ENCODE data around the gene PRM2.

PRM2 gene

DNA sequence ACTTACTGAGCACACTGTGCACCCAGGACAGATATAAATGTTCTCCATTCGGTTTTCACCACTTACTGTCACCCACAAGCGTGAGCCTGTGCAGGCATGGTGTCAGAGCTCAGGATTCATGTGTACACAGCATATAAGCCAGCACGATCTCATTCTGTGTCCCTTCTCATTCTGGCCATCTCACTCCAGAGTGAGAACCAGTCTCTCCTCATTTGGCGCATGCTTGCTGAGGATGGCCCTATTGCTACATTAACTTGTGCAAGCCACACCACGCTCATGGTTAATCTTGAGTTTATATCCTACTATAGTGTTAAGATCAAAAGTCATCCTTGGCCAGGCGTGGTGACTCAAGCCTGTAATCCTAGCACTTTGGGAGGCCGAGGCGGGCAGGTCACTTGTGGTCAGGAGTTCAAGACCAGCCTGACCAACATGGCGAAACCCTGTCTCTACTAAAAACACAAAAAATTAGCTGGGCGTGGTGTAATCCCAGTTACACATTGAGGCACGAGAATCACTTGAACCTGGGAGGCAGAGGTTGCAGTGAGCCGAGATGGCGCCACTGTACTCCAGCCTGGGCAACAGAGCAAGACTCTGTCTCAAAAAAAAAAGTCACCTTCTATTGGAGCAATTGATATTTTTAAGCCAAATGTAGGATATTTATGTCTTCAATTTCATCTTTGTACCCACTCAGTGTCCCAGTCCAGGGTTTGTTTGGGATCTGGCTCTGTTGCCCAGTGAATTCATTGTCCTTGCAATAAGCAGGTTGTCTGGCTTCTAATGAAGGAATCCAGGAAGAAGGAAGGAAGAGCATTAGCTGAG, 41.2 kb downstream of the PRM2 start:
- H3K4me3 ChIP-seq (ENCODE audit: low read length), result no peak overlapping the region
- TF ChIP-seq, protein P1, sequence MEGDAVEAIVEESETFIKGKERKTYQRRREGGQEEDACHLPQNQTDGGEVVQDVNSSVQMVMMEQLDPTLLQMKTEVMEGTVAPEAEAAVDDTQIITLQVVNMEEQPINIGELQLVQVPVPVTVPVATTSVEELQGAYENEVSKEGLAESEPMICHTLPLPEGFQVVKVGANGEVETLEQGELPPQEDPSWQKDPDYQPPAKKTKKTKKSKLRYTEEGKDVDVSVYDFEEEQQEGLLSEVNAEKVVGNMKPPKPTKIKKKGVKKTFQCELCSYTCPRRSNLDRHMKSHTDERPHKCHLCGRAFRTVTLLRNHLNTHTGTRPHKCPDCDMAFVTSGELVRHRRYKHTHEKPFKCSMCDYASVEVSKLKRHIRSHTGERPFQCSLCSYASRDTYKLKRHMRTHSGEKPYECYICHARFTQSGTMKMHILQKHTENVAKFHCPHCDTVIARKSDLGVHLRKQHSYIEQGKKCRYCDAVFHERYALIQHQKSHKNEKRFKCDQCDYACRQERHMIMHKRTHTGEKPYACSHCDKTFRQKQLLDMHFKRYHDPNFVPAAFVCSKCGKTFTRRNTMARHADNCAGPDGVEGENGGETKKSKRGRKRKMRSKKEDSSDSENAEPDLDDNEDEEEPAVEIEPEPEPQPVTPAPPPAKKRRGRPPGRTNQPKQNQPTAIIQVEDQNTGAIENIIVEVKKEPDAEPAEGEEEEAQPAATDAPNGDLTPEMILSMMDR (conservative IDR thresholded peaks at IDR 0.05; ENCODE audit: low read length), result no peak
- DNase-seq (ENCODE audit: low read depth), result no peak

DNA sequence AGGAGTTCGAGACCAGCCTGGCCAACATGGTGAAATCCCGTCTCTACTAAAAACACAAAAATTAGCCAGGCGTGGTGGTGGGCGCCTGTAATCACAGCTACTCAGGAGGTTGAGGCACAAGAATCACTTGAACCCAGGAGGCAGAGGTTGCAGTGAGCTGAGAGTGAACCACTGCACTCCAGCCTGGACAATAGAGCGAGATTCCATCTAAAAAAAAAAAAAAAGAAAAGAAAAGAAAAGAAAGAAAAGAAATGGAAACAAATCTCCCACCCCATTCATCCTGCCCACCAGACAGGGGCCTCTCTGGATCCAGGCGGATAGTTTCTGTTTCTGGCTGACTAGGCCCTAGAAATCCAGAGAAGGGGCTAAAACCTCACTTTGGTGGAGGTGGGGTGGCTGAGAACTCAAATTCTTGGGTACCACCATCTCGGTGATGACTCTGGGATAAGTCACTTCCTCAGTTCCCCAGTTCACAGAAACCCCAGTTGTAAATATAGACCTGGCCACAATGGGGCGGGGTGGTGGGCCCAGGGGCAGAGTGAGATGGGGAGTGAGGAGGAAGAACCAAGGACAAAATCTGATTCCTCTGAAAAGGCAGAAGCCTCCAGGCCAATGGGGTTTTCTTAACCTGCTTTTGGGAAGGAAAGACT, 42.4 kb downstream of the PRM2 start:
- no peak for DNase-seq (ENCODE audit: low read depth)
- H3K4me3 ChIP-seq (ENCODE audit: low read length), result no peak overlapping the region
- TF ChIP-seq, protein P1 (conservative IDR thresholded peaks at IDR 0.05; ENCODE audit: low read length), result no peak

DNA sequence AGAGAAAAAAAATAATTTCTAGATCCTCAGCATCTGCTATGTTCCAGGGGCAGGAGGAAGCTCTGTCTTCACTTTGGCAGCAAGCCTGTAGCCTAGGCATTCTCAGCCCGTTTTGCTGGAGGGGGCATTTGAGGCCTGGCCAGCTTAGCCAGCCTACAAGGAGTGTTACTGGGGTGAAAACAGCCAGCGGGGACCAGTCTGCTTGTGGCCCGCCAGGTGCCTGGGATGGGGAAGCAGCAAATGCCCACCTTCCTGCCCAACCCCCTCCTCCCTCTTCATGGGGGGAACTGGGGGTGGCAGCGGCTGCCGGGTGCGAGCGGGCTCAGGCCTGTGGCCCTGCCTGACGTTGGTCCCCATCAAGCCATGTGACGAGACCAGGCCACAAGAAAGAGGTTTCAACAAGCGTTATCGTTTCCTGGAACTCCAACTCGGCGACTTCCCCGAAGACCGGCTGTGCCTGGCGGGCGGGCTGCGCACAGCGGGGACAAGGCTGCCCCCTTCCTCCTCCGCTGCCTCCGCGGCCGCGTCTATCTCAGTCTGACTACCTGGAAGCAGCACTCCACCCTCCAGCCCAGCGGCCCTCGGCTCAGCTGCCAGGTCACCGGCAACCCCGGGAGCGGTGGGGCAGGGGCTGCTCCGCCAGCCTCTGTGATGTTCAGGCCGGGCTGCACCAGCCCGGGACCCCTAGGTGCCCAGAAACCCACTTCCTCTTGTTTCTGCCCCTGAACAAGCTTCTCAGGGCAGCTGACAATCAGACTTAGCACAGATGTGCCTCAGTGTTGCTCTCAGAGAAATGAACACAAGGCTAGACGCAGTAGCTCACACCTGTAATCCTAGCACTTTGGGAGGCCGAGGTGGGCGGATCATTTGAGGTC, 43.2 kb downstream of the PRM2 start:
- no peak for DNase-seq (ENCODE audit: low read depth)
- no peak overlapping the region for H3K4me3 ChIP-seq (ENCODE audit: low read length)

DNA sequence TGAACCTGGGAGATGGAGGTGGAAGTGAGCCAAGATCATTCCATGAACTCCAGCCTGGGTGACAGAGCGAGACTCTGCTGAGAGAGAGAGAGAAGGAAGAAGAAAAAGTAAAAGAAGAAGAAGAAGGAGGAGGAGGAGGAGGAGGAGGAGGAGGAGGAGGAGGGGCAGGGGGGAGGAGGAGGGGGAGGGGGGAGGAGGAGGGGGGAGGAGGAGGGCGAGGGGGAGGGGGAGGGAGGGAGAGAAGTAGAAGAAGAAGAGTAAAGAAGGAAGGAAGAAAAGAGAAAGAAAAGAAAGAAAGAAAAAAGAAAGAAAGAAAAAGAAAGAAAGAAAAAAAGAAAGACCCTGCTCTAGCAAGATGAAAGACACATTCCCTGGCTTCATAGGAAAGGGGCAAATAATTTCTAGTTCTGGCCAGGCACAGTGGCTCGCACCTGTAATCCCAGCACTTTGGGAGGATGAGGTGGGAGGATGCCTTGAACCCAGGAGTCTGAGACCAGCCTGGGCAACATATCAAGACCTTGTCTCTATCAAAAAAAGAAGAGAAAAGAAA, 43.9 kb downstream of the PRM2 start:
- DNase-seq (ENCODE audit: low read depth), result no peak
- H3K4me3 ChIP-seq (ENCODE audit: low read length), result no peak overlapping the region
- TF ChIP-seq, protein P1 (conservative IDR thresholded peaks at IDR 0.05; ENCODE audit: low read length), result no peak

More for the DNA sequence above, 43.2 kb downstream of the PRM2 start:
- TF ChIP-seq, protein P1 (conservative IDR thresholded peaks at IDR 0.05; ENCODE audit: low read length), result no peak

DNA sequence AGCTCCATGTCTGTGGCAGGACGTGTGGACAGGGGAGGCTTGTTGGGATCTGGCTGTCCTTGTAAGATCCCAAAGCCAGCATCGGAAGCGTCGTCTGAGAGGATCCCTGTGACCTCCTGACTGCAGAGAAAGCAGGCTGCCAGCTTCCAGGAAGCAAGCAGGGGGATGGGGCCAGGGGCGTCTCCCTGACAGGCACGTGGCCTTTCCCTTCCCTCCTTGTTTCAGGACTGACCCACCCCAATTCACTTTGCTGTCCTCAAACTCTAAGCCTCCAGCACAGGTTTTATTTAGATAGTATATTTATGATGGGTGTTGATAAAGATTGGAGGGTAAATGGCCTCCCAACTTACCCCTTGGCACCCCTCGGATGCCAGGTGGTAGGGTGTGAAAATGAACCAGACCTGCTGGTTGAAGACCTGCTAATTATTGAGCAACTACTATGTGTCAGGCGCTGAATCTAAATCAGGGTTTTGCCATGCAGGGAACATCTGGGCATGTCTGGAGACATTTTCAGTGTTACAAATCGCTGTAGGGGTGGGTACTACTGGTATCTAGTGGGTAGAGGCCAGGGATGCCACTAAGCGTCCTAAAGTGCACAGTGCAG, 44.8 kb downstream of the PRM2 start:
- DNase-seq (ENCODE audit: low read depth), result no peak
- TF ChIP-seq, protein P1 (conservative IDR thresholded peaks at IDR 0.05; ENCODE audit: low read length), result no peak
- H3K4me3 ChIP-seq (ENCODE audit: low read length), result no peak overlapping the region

DNA sequence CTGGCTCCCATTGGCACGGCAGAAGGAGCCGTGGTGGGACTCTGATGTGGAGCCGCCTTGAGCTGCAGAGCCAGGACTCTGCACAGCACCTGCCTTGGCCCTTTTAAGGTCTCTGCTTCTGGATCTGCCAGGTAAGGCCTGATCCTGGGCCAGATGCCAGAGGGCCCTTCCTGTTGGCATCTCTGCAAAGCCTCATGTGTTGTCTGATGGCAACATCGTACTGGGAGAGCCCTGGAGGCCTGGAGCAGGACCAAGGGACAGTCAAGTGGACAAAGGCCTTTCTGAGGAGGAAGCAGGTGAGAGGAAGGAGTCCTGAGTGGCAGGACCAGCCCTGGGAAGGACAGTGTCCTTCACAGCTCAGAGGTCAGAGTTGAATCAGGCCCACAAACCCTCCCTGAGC, 46.4 kb downstream of the PRM2 start:
- no peak overlapping the region for H3K4me3 ChIP-seq (ENCODE audit: low read length)
- TF ChIP-seq, protein P1 (conservative IDR thresholded peaks at IDR 0.05; ENCODE audit: low read length), result no peak
- DNase-seq (ENCODE audit: low read depth), result no peak

Measured in AG10803 (cell line).